Astrocyte (in vitro differentiated cells and primary cell): Measurements from ENCODE around the gene RPA4. TPM values are rescaled to one million over a fixed set of nuclear protein-coding genes. Genes with fewer than 3 reads are reported as not detected.

Source experiments
- DNase-seq: peaks from one replicate; pipeline ENCODE4 v3.0.0-alpha.2; 2010; ENCODE audit warnings: low read depth
- FAIRE-seq: peaks from 2 replicates; lab custom pipeline; 2011; peaks lifted over from hg19 to GRCh38; lab: Jason Lieb, UNC
- H2AFZ ChIP-seq: 2 replicates; pipeline ENCODE4 v1.6.0; 2012; ENCODE audit warnings: low read depth, low read length, inconsistent platforms
- H3K27ac ChIP-seq: 2 replicates; pipeline ENCODE4 v1.5.1; 2011; ENCODE audit warnings: low read depth, low read length, inconsistent platforms
- H3K27me3 ChIP-seq: 2 replicates; pipeline ENCODE4 v1.6.0; 2011; ENCODE audit warnings: low read length, inconsistent platforms; ENCODE audit not compliant: insufficient read depth
- H3K36me3 ChIP-seq: 2 replicates; pipeline ENCODE4 v1.5.1; 2011; ENCODE audit warnings: low read length, inconsistent platforms; ENCODE audit not compliant: insufficient read depth
- H3K4me1 ChIP-seq: 2 replicates; pipeline ENCODE4 v1.5.1; 2011; ENCODE audit warnings: low read length, inconsistent platforms; ENCODE audit not compliant: insufficient read depth
- H3K4me2 ChIP-seq: 2 replicates; pipeline ENCODE4 v1.6.0; 2012; ENCODE audit warnings: low read length, inconsistent platforms
- H3K4me3 ChIP-seq: 2 replicates; pipeline ENCODE4 v1.5.1; 2011; ENCODE audit warnings: low read depth, mild to moderate bottlenecking, low read length, inconsistent platforms; ENCODE audit not compliant: insufficient read depth
- H3K79me2 ChIP-seq: 2 replicates; pipeline ENCODE4 v1.6.0; 2012; ENCODE audit warnings: mild to moderate bottlenecking, low read length, inconsistent platforms; ENCODE audit not compliant: insufficient read depth
- H3K9ac ChIP-seq: 2 replicates; pipeline ENCODE4 v1.6.0; 2012; ENCODE audit warnings: mild to moderate bottlenecking, low read length, inconsistent platforms
- H3K9me3 ChIP-seq: 2 replicates; pipeline ENCODE4 v1.5.1; 2012; ENCODE audit warnings: low read depth, mild to moderate bottlenecking, low read length, inconsistent platforms; ENCODE audit not compliant: insufficient read depth
- H4K20me1 ChIP-seq: 2 replicates; pipeline ENCODE4 v1.6.0; 2012; ENCODE audit warnings: low read length, inconsistent platforms; ENCODE audit not compliant: insufficient read depth
- H3K27ac Mint-ChIP-seq: one replicate; pipeline ENCODE4 v1.8.0; 2021; ENCODE audit warnings: mild to moderate bottlenecking, mixed read lengths; ENCODE audit not compliant: unreplicated experiment
- H3K27me3 Mint-ChIP-seq: one replicate; pipeline ENCODE4 v1.8.0; 2021; ENCODE audit warnings: low read depth, mixed read lengths; ENCODE audit not compliant: unreplicated experiment
- H3K36me3 Mint-ChIP-seq: one replicate; pipeline ENCODE4 v1.8.0; 2021; ENCODE audit warnings: low read depth, mixed read lengths; ENCODE audit not compliant: unreplicated experiment
- H3K4me1 Mint-ChIP-seq: one replicate; pipeline ENCODE4 v1.8.0; 2021; ENCODE audit warnings: low read depth, mixed read lengths; ENCODE audit not compliant: unreplicated experiment
- H3K4me3 Mint-ChIP-seq: one replicate; pipeline ENCODE4 v1.8.0; 2021; ENCODE audit warnings: mild to moderate bottlenecking, moderate library complexity, mixed read lengths; ENCODE audit not compliant: unreplicated experiment
- H3K9me3 Mint-ChIP-seq: one replicate; pipeline ENCODE4 v1.8.0; 2021; ENCODE audit warnings: mild to moderate bottlenecking, mixed read lengths; ENCODE audit not compliant: unreplicated experiment
- EZH2 ChIP-seq: IDR thresholded peaks from 2 replicates; pipeline ENCODE4 v1.6.1; 2012; ENCODE audit warnings: mild to moderate bottlenecking, low read length, inconsistent platforms; ENCODE audit not compliant: insufficient read depth
- total RNA-seq: library from RNA; stranded (reverse); gene quantifications from 2 replicates; pipeline ENCODE4 v1.2.1, GENCODE V29; 2021
- TF ChIP-seq, protein P1 (sequence below): IDR thresholded peaks from 2 replicates; pipeline ENCODE4 v1.5.1; 2011; ENCODE audit warnings: low read depth, mild to moderate bottlenecking, inconsistent platforms, low read length, moderate library complexity; ENCODE audit not compliant: insufficient read depth

The RPA4 gene
- total RNA-seq, 1 donor from 2014 or later = 0.82 TPM

DNA sequence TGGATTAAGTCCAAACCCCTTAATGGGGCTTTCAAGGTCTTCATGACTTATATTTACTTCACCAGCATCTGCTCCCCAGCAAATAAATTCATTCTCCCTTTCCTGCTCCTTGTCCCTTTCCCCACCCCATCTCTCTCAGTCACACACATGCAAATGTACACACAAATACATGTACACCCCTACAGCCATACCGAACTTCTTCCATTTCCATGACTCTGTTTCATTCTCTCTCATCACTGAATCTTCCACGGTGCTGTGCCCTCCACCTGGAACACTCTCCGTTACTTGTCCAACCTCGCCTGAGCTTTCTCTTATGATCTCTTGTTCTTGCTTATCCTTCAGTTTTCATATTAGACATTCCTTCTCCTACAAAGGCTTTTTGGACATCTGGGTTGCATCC lies 22.0 kb upstream of the RPA4 start:
- no peaks in the 10 kb centered on the region for H3K27me3 ChIP-seq
- Mint-ChIP-seq H3K36me3 (no peaks in the 10 kb centered on the region), H3K4me3 (no peak overlapping the region), H3K4me1 (no peaks in the 10 kb centered on the region), H3K9me3 (no peaks in the 10 kb centered on the region), H3K27me3 (no peaks in the 10 kb centered on the region), H3K27ac (no peak overlapping the region)
- H3K9me3 ChIP-seq = no peaks in the 10 kb centered on the region
- H3K27ac ChIP-seq = no peak overlapping the region
- FAIRE-seq = no peak
- no peak for DNase-seq
- no peaks in the 10 kb centered on the region for H3K4me1 ChIP-seq
- H3K9ac ChIP-seq = no peak overlapping the region
- H3K4me2 ChIP-seq = no peak overlapping the region
- no peaks in the 10 kb centered on the region for H3K36me3 ChIP-seq
- H3K4me3 ChIP-seq = no peak overlapping the region
- H2AFZ ChIP-seq = no peak overlapping the region
- TF ChIP-seq EZH2 = no peak
- TF ChIP-seq, protein P1, sequence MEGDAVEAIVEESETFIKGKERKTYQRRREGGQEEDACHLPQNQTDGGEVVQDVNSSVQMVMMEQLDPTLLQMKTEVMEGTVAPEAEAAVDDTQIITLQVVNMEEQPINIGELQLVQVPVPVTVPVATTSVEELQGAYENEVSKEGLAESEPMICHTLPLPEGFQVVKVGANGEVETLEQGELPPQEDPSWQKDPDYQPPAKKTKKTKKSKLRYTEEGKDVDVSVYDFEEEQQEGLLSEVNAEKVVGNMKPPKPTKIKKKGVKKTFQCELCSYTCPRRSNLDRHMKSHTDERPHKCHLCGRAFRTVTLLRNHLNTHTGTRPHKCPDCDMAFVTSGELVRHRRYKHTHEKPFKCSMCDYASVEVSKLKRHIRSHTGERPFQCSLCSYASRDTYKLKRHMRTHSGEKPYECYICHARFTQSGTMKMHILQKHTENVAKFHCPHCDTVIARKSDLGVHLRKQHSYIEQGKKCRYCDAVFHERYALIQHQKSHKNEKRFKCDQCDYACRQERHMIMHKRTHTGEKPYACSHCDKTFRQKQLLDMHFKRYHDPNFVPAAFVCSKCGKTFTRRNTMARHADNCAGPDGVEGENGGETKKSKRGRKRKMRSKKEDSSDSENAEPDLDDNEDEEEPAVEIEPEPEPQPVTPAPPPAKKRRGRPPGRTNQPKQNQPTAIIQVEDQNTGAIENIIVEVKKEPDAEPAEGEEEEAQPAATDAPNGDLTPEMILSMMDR = no peak
- no peaks in the 10 kb centered on the region for H4K20me1 ChIP-seq
- no peaks in the 10 kb centered on the region for H3K79me2 ChIP-seq

DNA sequence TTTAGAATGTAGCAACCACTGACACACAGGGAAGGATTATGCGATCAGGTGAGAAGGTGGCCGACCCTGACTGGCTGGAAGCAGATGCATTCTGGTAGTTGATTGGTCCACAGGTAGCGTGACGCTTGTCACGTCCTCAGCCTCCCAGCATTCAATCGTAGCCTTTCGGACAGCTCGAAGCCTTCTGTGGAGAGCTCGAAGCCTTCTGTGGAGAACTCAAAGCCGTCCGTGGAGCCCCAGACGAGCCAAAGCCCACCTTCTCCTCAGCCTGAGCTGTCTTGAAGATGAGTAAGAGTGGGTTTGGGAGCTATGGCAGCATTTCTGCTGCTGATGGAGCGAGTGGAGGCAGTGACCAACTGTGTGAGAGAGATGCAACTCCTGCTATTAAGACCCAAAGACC lies 319 bp downstream of the RPA4 start:
- no peaks in the 10 kb centered on the region for H3K27me3 ChIP-seq
- Mint-ChIP-seq H3K4me3 (no peak overlapping the region), H3K4me1 (no peaks in the 10 kb centered on the region), H3K27me3 (no peaks in the 10 kb centered on the region), H3K27ac (no peak overlapping the region), H3K36me3 (no peaks in the 10 kb centered on the region), H3K9me3 (no peaks in the 10 kb centered on the region)
- no peaks in the 10 kb centered on the region for H3K36me3 ChIP-seq
- no peak overlapping the region for H3K4me2 ChIP-seq
- H3K4me3 ChIP-seq = no peak overlapping the region
- no peaks in the 10 kb centered on the region for H3K79me2 ChIP-seq
- DNase-seq = no peak
- H3K27ac ChIP-seq = no peak overlapping the region
- no peaks in the 10 kb centered on the region for H4K20me1 ChIP-seq
- no peak for FAIRE-seq
- no peak overlapping the region for H3K9ac ChIP-seq
- no peaks in the 10 kb centered on the region for H3K9me3 ChIP-seq
- no peak for TF ChIP-seq EZH2
- TF ChIP-seq, protein P1 = no peak
- no peaks in the 10 kb centered on the region for H3K4me1 ChIP-seq
- H2AFZ ChIP-seq = no peak overlapping the region

DNA sequence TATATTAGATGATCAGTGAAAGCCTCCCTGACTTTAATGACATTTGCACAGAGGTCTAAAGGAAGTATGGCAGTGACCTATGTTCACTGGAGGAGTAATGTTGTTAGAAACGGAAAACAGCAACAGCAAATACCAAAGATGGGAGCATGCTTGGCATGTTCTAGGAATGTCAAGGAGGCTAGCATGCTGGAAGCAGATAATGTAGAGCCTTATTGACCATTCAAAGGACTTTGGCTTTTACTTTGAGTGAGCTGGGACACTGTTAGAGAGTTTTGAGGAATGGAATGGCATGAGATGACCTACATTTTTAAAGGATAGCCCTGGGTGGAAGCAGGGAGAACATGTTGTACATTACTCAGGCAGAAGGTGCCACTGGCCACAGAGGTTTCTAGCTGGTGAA lies 6.0 kb downstream of the RPA4 start:
- H3K27ac Mint-ChIP-seq = no peak overlapping the region
- no peaks in the 10 kb centered on the region for H3K36me3 ChIP-seq
- no peak overlapping the region for H3K4me3 ChIP-seq

More for the DNA sequence above, 6.0 kb downstream of the RPA4 start:
- Histone ChIP-seq H2AFZ (no peak overlapping the region), H3K27ac (no peak overlapping the region), H4K20me1 (no peaks in the 10 kb centered on the region), H3K9ac (no peak overlapping the region), H3K79me2 (no peaks in the 10 kb centered on the region), H3K4me2 (no peak overlapping the region), H3K27me3 (no peaks in the 10 kb centered on the region), H3K4me1 (no peaks in the 10 kb centered on the region), H3K9me3 (no peaks in the 10 kb centered on the region)
- no peak for FAIRE-seq
- H3K4me3 Mint-ChIP-seq = no peak overlapping the region
- H3K27me3 Mint-ChIP-seq = no peaks in the 10 kb centered on the region
- TF ChIP-seq, protein P1 = no peak
- no peak for TF ChIP-seq EZH2
- H3K4me1 Mint-ChIP-seq = no peaks in the 10 kb centered on the region
- no peak for DNase-seq
- H3K36me3 Mint-ChIP-seq = no peaks in the 10 kb centered on the region
- H3K9me3 Mint-ChIP-seq = no peaks in the 10 kb centered on the region
